Measurements from ENCODE around the gene OR5D14. TPM values are rescaled to one million over a fixed set of nuclear protein-coding genes. Genes with fewer than 3 reads are reported as not detected.

The OR5D14 gene
- total and polyA plus RNA-seq, 2 of the 8 experiments (the other 6 are each of a cell fraction or from before 2014, with no cell fraction given), result not detected

DNA sequence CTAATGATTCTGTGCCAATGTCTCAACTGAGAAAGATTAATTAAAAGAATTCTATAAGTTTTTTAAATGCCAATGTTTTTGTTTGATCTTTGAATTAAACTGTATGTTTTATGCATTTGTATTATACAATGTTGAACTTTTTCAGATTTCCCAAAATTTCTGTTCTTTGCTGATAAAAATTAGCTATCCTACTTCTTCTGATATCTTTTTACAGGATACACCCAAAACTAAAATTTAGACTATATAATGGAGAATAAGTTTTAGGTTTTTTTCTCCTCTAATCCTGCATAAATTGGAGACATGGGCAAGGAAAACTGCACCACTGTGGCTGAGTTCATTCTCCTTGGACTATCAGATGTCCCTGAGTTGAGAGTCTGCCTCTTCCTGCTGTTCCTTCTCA lies 31.6 kb downstream of the OR5D14 start, which contains the start of gene OR5L2 (continued):
- TF ChIP-seq, protein P1, sequence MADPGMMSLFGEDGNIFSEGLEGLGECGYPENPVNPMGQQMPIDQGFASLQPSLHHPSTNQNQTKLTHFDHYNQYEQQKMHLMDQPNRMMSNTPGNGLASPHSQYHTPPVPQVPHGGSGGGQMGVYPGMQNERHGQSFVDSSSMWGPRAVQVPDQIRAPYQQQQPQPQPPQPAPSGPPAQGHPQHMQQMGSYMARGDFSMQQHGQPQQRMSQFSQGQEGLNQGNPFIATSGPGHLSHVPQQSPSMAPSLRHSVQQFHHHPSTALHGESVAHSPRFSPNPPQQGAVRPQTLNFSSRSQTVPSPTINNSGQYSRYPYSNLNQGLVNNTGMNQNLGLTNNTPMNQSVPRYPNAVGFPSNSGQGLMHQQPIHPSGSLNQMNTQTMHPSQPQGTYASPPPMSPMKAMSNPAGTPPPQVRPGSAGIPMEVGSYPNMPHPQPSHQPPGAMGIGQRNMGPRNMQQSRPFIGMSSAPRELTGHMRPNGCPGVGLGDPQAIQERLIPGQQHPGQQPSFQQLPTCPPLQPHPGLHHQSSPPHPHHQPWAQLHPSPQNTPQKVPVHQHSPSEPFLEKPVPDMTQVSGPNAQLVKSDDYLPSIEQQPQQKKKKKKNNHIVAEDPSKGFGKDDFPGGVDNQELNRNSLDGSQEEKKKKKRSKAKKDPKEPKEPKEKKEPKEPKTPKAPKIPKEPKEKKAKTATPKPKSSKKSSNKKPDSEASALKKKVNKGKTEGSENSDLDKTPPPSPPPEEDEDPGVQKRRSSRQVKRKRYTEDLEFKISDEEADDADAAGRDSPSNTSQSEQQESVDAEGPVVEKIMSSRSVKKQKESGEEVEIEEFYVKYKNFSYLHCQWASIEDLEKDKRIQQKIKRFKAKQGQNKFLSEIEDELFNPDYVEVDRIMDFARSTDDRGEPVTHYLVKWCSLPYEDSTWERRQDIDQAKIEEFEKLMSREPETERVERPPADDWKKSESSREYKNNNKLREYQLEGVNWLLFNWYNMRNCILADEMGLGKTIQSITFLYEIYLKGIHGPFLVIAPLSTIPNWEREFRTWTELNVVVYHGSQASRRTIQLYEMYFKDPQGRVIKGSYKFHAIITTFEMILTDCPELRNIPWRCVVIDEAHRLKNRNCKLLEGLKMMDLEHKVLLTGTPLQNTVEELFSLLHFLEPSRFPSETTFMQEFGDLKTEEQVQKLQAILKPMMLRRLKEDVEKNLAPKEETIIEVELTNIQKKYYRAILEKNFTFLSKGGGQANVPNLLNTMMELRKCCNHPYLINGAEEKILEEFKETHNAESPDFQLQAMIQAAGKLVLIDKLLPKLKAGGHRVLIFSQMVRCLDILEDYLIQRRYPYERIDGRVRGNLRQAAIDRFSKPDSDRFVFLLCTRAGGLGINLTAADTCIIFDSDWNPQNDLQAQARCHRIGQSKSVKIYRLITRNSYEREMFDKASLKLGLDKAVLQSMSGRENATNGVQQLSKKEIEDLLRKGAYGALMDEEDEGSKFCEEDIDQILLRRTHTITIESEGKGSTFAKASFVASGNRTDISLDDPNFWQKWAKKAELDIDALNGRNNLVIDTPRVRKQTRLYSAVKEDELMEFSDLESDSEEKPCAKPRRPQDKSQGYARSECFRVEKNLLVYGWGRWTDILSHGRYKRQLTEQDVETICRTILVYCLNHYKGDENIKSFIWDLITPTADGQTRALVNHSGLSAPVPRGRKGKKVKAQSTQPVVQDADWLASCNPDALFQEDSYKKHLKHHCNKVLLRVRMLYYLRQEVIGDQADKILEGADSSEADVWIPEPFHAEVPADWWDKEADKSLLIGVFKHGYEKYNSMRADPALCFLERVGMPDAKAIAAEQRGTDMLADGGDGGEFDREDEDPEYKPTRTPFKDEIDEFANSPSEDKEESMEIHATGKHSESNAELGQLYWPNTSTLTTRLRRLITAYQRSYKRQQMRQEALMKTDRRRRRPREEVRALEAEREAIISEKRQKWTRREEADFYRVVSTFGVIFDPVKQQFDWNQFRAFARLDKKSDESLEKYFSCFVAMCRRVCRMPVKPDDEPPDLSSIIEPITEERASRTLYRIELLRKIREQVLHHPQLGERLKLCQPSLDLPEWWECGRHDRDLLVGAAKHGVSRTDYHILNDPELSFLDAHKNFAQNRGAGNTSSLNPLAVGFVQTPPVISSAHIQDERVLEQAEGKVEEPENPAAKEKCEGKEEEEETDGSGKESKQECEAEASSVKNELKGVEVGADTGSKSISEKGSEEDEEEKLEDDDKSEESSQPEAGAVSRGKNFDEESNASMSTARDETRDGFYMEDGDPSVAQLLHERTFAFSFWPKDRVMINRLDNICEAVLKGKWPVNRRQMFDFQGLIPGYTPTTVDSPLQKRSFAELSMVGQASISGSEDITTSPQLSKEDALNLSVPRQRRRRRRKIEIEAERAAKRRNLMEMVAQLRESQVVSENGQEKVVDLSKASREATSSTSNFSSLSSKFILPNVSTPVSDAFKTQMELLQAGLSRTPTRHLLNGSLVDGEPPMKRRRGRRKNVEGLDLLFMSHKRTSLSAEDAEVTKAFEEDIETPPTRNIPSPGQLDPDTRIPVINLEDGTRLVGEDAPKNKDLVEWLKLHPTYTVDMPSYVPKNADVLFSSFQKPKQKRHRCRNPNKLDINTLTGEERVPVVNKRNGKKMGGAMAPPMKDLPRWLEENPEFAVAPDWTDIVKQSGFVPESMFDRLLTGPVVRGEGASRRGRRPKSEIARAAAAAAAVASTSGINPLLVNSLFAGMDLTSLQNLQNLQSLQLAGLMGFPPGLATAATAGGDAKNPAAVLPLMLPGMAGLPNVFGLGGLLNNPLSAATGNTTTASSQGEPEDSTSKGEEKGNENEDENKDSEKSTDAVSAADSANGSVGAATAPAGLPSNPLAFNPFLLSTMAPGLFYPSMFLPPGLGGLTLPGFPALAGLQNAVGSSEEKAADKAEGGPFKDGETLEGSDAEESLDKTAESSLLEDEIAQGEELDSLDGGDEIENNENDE (IDR thresholded peaks at IDR 0.05; ENCODE audit: insufficient replicate concordance, low read length), result no peak
- TF ChIP-seq CBX8 (IDR thresholded peaks at IDR 0.05; ENCODE audit: borderline replicate concordance, low read depth, low read length), result no peak
- TF ChIP-seq, protein P2, sequence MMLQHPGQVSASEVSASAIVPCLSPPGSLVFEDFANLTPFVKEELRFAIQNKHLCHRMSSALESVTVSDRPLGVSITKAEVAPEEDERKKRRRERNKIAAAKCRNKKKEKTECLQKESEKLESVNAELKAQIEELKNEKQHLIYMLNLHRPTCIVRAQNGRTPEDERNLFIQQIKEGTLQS (IDR thresholded peaks at IDR 0.05; ENCODE audit: insufficient read depth, low read depth, low read length), result no peak
- TF ChIP-seq KDM5A (IDR thresholded peaks at IDR 0.05; ENCODE audit: low read length), result no peak
- no peak for TF ChIP-seq GTF2F1 (IDR thresholded peaks at IDR 0.05; ENCODE audit: borderline replicate concordance, low read depth, low read length)
- TF ChIP-seq RAD21 (IDR thresholded peaks at IDR 0.05 in 1 of 2, conservative IDR thresholded peaks at IDR 0.05 in 1 of 2; ENCODE audit: low read depth in 2 of 2, low read length in 2 of 2), result no peak
- TF ChIP-seq RXRA (IDR thresholded peaks at IDR 0.05; ENCODE audit: insufficient read depth, low read depth, low read length), result no peak
- no peak for TF ChIP-seq SP1 (IDR thresholded peaks at IDR 0.05; ENCODE audit: low read depth, low read length)
- TF ChIP-seq POU5F1 (IDR thresholded peaks at IDR 0.05; ENCODE audit: low read depth, low read length), result no peak
- no peak for TF ChIP-seq EGR1 (IDR thresholded peaks at IDR 0.05; ENCODE audit: borderline replicate concordance, low read depth, low read length)
- no peak for TF ChIP-seq RNF2 (IDR thresholded peaks at IDR 0.05; ENCODE audit: borderline replicate concordance, low read depth, low read length, missing control alignments, poor library complexity, severe bottlenecking)

Measured in H1 (cell line).